H9 (cell line): ENCODE data around the gene TTC21B. TPM values are rescaled to one million over a fixed set of nuclear protein-coding genes. Genes with fewer than 3 reads are reported as not detected.

Experiments
- DNase-seq: peaks from one replicate; pipeline ENCODE4 v3.0.0-alpha.2; 2017
- H2AFZ ChIP-seq: one replicate; pipeline ENCODE4 v1.6.1; 2013; ENCODE audit warnings: mild to moderate bottlenecking, low read length, control low read depth, moderate library complexity
- H2AK5ac ChIP-seq: 2 replicates; pipeline ENCODE4 v1.6.1; 2013; ENCODE audit warnings: low read length, control low read depth, mixed read lengths; ENCODE audit not compliant: insufficient read length
- H2BK120ac ChIP-seq: one replicate; pipeline ENCODE4 v1.6.1; 2013; ENCODE audit warnings: low read depth, mild to moderate bottlenecking, low read length, control low read depth, inconsistent platforms; ENCODE audit not compliant: poor library complexity, severe bottlenecking
- H2BK12ac ChIP-seq: 2 replicates; pipeline ENCODE4 v1.6.1; 2013; ENCODE audit warnings: low read length, control low read depth, mixed read lengths, low read depth; ENCODE audit not compliant: insufficient read length
- H2BK15ac ChIP-seq: 2 replicates; pipeline ENCODE4 v1.6.1; 2013; ENCODE audit warnings: low read depth, low read length, control low read depth
- H2BK20ac ChIP-seq: one replicate; pipeline ENCODE4 v1.6.1; 2013; ENCODE audit warnings: low read depth, mild to moderate bottlenecking, low read length, control low read depth, inconsistent platforms; ENCODE audit not compliant: poor library complexity, severe bottlenecking
- H2BK5ac ChIP-seq: 2 replicates; pipeline ENCODE4 v1.6.1; 2013; ENCODE audit warnings: low read length, control low read depth, mixed read lengths; ENCODE audit not compliant: insufficient read length
- H3K14ac ChIP-seq: 2 replicates; pipeline ENCODE4 v1.6.1; 2013; ENCODE audit warnings: low read length, control low read depth; ENCODE audit not compliant: insufficient read depth
- H3K18ac ChIP-seq: 2 replicates; pipeline ENCODE4 v1.6.1; 2013; ENCODE audit warnings: low read depth, mild to moderate bottlenecking, mixed read lengths, low read length, control low read depth; ENCODE audit not compliant: insufficient read length
- H3K23ac ChIP-seq: 2 replicates; pipeline ENCODE4 v1.6.1; 2013; ENCODE audit warnings: low read length, control low read depth, mixed read lengths, low read depth; ENCODE audit not compliant: insufficient read length
- H3K23me2 ChIP-seq: 2 replicates; pipeline ENCODE4 v1.6.1; 2013; ENCODE audit warnings: low read depth, mild to moderate bottlenecking, mixed read lengths, low read length, control low read depth; ENCODE audit not compliant: insufficient read length, poor library complexity, severe bottlenecking
- H3K27ac ChIP-seq: 2 replicates; pipeline ENCODE4 v1.5.1; 2013; ENCODE audit warnings: low read length, control low read depth, mixed read lengths, low read depth; ENCODE audit not compliant: insufficient read length
- H3K27me3 ChIP-seq: 2 replicates; pipeline ENCODE4 v1.6.1; 2013; ENCODE audit warnings: low read length, control low read depth, inconsistent platforms; ENCODE audit not compliant: insufficient read depth
- H3K4ac ChIP-seq: 2 replicates; pipeline ENCODE4 v1.6.1; 2013; ENCODE audit warnings: low read depth, mild to moderate bottlenecking, control low read depth, inconsistent platforms, low read length, moderate library complexity
- H3K4me1 ChIP-seq: 2 replicates; pipeline ENCODE4 v1.6.1; 2013; ENCODE audit warnings: low read length, control low read depth, inconsistent platforms; ENCODE audit not compliant: insufficient read depth
- H3K4me2 ChIP-seq: 2 replicates; pipeline ENCODE4 v1.6.1; 2013; ENCODE audit warnings: low read length, control low read depth, mixed read lengths; ENCODE audit not compliant: insufficient read length, insufficient read depth
- H3K56ac ChIP-seq: 2 replicates; pipeline ENCODE4 v1.6.1; 2013; ENCODE audit warnings: low read depth, mild to moderate bottlenecking, mixed read lengths, low read length, control low read depth; ENCODE audit not compliant: insufficient read length
- H3K79me1 ChIP-seq: 2 replicates; pipeline ENCODE4 v1.6.1; 2013; ENCODE audit warnings: low read depth, mild to moderate bottlenecking, moderate library complexity, low read length, control low read depth, inconsistent platforms; ENCODE audit not compliant: insufficient read depth, poor library complexity, severe bottlenecking
- H3K79me2 ChIP-seq: 2 replicates; pipeline ENCODE4 v1.6.1; 2013; ENCODE audit warnings: low read length, control low read depth, inconsistent platforms; ENCODE audit not compliant: insufficient read depth
- H3K9ac ChIP-seq: 2 replicates; pipeline ENCODE4 v1.6.1; 2013; ENCODE audit warnings: low read length, control low read depth, mixed read lengths; ENCODE audit not compliant: insufficient read length; ENCODE audit errors: extremely low read depth
- H3K9me3 ChIP-seq: one replicate; pipeline ENCODE4 v1.6.1; 2013; ENCODE audit warnings: low read depth, low read length, inconsistent platforms; ENCODE audit not compliant: control insufficient read depth
- H3T11ph ChIP-seq: one replicate; pipeline ENCODE4 v1.6.1; 2013; ENCODE audit warnings: mild to moderate bottlenecking, low read length, control low read depth, inconsistent platforms
- H4K20me1 ChIP-seq: one replicate; pipeline ENCODE4 v1.6.1; 2013; ENCODE audit not compliant: control insufficient read depth, insufficient read length, insufficient read depth
- H4K5ac ChIP-seq: 2 replicates; pipeline ENCODE4 v1.6.1; 2013; ENCODE audit warnings: low read depth, mild to moderate bottlenecking, mixed read lengths, low read length, control low read depth; ENCODE audit not compliant: insufficient read length
- H4K8ac ChIP-seq: replicated peaks from 2 replicates; pipeline ENCODE4 v1.6.1; 2013; ENCODE audit warnings: low read length, control low read depth, mixed read lengths, low read depth; ENCODE audit not compliant: insufficient read length
- H4K91ac ChIP-seq: 2 replicates; pipeline ENCODE4 v1.6.1; 2013; ENCODE audit warnings: low read depth, mild to moderate bottlenecking, moderate library complexity, mixed read lengths, low read length, control low read depth; ENCODE audit not compliant: insufficient read length
- H3K27ac Mint-ChIP-seq, 3 experiments: 2 replicates in 2 of 3; 3 replicates in 1 of 3; pipeline ENCODE4 v1.8.0; 2020 to 2021; ENCODE audit warnings: mixed read lengths in 3 of 3, mild to moderate bottlenecking in 1 of 3, moderate library complexity in 1 of 3
- H3K27me3 Mint-ChIP-seq: 2 replicates; pipeline ENCODE4 v1.8.0; 2021; ENCODE audit warnings: low read depth, mild to moderate bottlenecking, moderate library complexity, mixed read lengths
- H3K36me3 Mint-ChIP-seq, 3 experiments: 2 replicates in 2 of 3; 3 replicates in 1 of 3; pipeline ENCODE4 v1.8.0; 2020 to 2021; ENCODE audit warnings: low read depth in 3 of 3, mixed read lengths in 3 of 3; ENCODE audit not compliant: insufficient read depth in 1 of 3
- H3K4me1 Mint-ChIP-seq, 2 experiments: 2 replicates each; pipeline ENCODE4 v1.8.0; 2020; ENCODE audit warnings: mixed read lengths in 2 of 2
- H3K4me3 Mint-ChIP-seq, 2 experiments: 2 replicates in 1 of 2; 3 replicates in 1 of 2; pipeline ENCODE4 v1.8.0; 2020 to 2021; ENCODE audit warnings: mild to moderate bottlenecking in 2 of 2, mixed read lengths in 2 of 2, moderate library complexity in 1 of 2
- H3K9me3 Mint-ChIP-seq, 2 experiments: 2 replicates in 1 of 2; 3 replicates in 1 of 2; pipeline ENCODE4 v1.8.0; 2020; ENCODE audit warnings: mild to moderate bottlenecking in 2 of 2, mixed read lengths in 2 of 2, moderate library complexity in 1 of 2
- WGBS: extraction: QIAGEN DNeasy Blood & Tissue Kit; methylation state at CpG from one replicate; pipeline ENCODE4 v1.1.7; 2013; ENCODE audit warnings: missing lambda C conversion rate, low lambda C conversion rate, mixed read lengths; ENCODE audit not compliant: insufficient read length; ENCODE audit errors: extremely low coverage; 5-methylcytosine and 5-hydroxymethylcytosine counted together
- total RNA-seq: library from RNA; stranded (reverse); gene quantifications from 2 replicates; pipeline ENCODE4 v1.2.1, GENCODE V29; 2021
- TF ChIP-seq, protein P1 (sequence below): fragments of 200-600 bp; sonication (generic); conservative IDR thresholded peaks from 3 replicates; pipeline ENCODE4 v1.8.0; 2021; ENCODE audit warnings: antibody characterized with exemption, mild to moderate bottlenecking

Gene TTC21B
- total RNA-seq, 1 experiment from 2014 or later = 16.6 TPM

DNA sequence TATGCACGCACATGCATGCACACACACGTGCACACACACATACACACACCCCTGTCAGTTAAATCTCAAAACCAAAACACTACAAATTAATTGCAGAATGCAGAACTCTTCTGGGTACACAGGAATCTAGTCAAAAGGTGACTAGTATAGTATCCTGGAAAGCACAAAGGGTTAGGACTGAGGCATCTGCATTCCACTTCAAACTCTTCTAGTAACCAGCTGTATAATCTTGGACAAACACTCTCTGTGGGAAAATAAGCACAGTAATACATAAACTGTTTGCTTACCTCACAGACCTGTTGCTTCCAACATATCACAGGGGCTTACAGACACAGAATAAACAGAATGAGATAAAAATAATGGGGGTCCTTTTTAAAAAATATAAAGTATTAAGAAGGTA, 49.1 kb downstream of the TTC21B start:
- Histone ChIP-seq H3T11ph (no peak overlapping the region), H2BK12ac (no peak overlapping the region), H3K18ac (no peak overlapping the region), H3K4me1 (no peaks in the 10 kb centered on the region), H3K27ac (no peak overlapping the region), H4K20me1 (no peaks in the 10 kb centered on the region), H3K56ac (no peak overlapping the region), H2BK20ac (no peak overlapping the region), H3K23ac (no peak overlapping the region), H3K79me1 (no peaks in the 10 kb centered on the region), H4K8ac (no peak overlapping the region), H2BK5ac (no peak overlapping the region), H3K9ac (no peak overlapping the region), H3K14ac (no peak overlapping the region), H3K23me2 (no peaks in the 10 kb centered on the region), H2AFZ (no peak overlapping the region), H2AK5ac (no peak overlapping the region), H3K4ac (no peak overlapping the region), H3K79me2 (no peaks in the 10 kb centered on the region), H4K5ac (no peak overlapping the region), H4K91ac (no peak overlapping the region), H2BK120ac (no peak overlapping the region), H3K4me2 (no peak overlapping the region), H3K27me3 (no peaks in the 10 kb centered on the region), H3K9me3 (no peaks in the 10 kb centered on the region), H2BK15ac (no peak overlapping the region)
- Mint-ChIP-seq H3K4me1 (peaks cover 6 to 8% of the 10 kb centered on the region in 2 experiments), H3K36me3 (peaks cover 0 to 16% (median 12%) of the 10 kb centered on the region in 3 experiments; a peak in 5 of 7 replicates), H3K9me3 (no peaks in the 10 kb centered on the region), H3K27ac (peak overlapping the region in 1 of 3 experiments; percentile 19; a peak in 2 of 7 replicates), H3K4me3 (no peak overlapping the region), H3K27me3 (no peaks in the 10 kb centered on the region)
- DNase-seq = no peak
- WGBS = no CpG with 5 or more reads among the region's 2 CpGs
- TF ChIP-seq, protein P1, sequence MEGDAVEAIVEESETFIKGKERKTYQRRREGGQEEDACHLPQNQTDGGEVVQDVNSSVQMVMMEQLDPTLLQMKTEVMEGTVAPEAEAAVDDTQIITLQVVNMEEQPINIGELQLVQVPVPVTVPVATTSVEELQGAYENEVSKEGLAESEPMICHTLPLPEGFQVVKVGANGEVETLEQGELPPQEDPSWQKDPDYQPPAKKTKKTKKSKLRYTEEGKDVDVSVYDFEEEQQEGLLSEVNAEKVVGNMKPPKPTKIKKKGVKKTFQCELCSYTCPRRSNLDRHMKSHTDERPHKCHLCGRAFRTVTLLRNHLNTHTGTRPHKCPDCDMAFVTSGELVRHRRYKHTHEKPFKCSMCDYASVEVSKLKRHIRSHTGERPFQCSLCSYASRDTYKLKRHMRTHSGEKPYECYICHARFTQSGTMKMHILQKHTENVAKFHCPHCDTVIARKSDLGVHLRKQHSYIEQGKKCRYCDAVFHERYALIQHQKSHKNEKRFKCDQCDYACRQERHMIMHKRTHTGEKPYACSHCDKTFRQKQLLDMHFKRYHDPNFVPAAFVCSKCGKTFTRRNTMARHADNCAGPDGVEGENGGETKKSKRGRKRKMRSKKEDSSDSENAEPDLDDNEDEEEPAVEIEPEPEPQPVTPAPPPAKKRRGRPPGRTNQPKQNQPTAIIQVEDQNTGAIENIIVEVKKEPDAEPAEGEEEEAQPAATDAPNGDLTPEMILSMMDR = no peak
